B cell (primary cell): ENCODE results near the gene RAD51B. TPM values are rescaled to one million over a fixed set of nuclear protein-coding genes. Genes with fewer than 3 reads are reported as not detected.

Experiments used
- ATAC-seq: fragments of 200-7000 bp; cut with Tn5 transposase; one replicate; pipeline ENCODE4 v1.10.0; 2021; ENCODE audit warnings: low read depth, mild to moderate bottlenecking, moderate number of reproducible peaks, moderate library complexity
- CTCF ChIA-PET: fragments of 350-600 bp; sonication (Branson Sonifier 250); formaldehyde crosslinking; loops from one replicate; lab custom pipeline; 2021; ENCODE audit warnings: antibody characterized with exemption, inconsistent platforms; lab: Charles Lee
- POLR2A ChIA-PET: fragments of 350-600 bp; sonication (Branson Sonifier 250); formaldehyde crosslinking; loops from one replicate; lab custom pipeline; 2021; ENCODE audit warnings: antibody characterized with exemption; lab: Charles Lee
- DNase-seq: peaks from one replicate; pipeline ENCODE4 v3.0.0; 2013
- H2AFZ ChIP-seq: 2 replicates; pipeline ENCODE4 v1.6.1; 2012; ENCODE audit warnings: mild to moderate bottlenecking, low read depth, low read length; ENCODE audit not compliant: insufficient read depth, poor library complexity, severe bottlenecking
- H3K27ac ChIP-seq, 2 donors: 1 replicate in 1 of 2; 2 replicates in 1 of 2; pipeline ENCODE4 v1.5.1; 2012 to 2013; ENCODE audit warnings: low read length in 2 of 2, mild to moderate bottlenecking in 2 of 2, moderate library complexity in 1 of 2
- H3K27me3 ChIP-seq, 4 experiments: fragments of 200-600 bp in 1 of 4; sonication (generic) in 1 of 4; replicated peaks in 1 of 4; 1 replicate in 2 of 4; 2 replicates in 2 of 4; pipeline versions ENCODE4 v1.6.1 to v1.7.0; 2013 to 2016; ENCODE audit warnings: low read length in 3 of 4, mild to moderate bottlenecking in 2 of 4, mixed read lengths in 1 of 4, moderate library complexity in 1 of 4; ENCODE audit not compliant: insufficient read depth in 4 of 4, control insufficient read depth in 3 of 4; ENCODE audit errors: control extremely low read depth in 1 of 4
- H3K36me3 ChIP-seq, 2 experiments: replicated peaks in 1 of 2; 1 replicate in 1 of 2; 2 replicates in 1 of 2; pipeline versions ENCODE4 v1.6.1 to v1.7.1; 2013; ENCODE audit warnings: low read length in 1 of 2; ENCODE audit not compliant: insufficient read depth in 2 of 2, control insufficient read depth in 1 of 2; ENCODE audit errors: control extremely low read depth in 1 of 2, extremely low read depth in 1 of 2
- H3K4me1 ChIP-seq, 2 donors: fragments of 200-600 bp in 1 of 2; sonication (generic) in 1 of 2; 1 replicate in 1 of 2; 2 replicates in 1 of 2; pipeline versions ENCODE4 v1.5.1 to v1.6.1; 2013 to 2017; ENCODE audit warnings: low read length in 2 of 2; ENCODE audit not compliant: control insufficient read depth in 2 of 2, insufficient read depth in 2 of 2
- H3K4me2 ChIP-seq: replicated peaks from 2 replicates; pipeline ENCODE3; 2012; ENCODE audit warnings: mild to moderate bottlenecking, low read depth, low read length; ENCODE audit not compliant: poor library complexity, severe bottlenecking
- H3K4me3 ChIP-seq, 5 experiments: fragments of 200-600 bp in 1 of 5; sonication (generic) in 1 of 5; 1 replicate in 3 of 5; 2 replicates in 2 of 5; pipeline versions ENCODE4 v1.5.1 to v1.7.0; 2011 to 2016; ENCODE audit warnings: low read length in 4 of 5, mild to moderate bottlenecking in 4 of 5, low read depth in 2 of 5, control low read depth in 1 of 5, moderate library complexity in 1 of 5; ENCODE audit not compliant: insufficient read depth in 1 of 5; ENCODE audit errors: control extremely low read depth in 1 of 5, extremely low read depth in 1 of 5
- H3K79me2 ChIP-seq: fragments of 200-600 bp; sonication (generic); one replicate; pipeline ENCODE4 v1.6.0; 2016; ENCODE audit warnings: low read length; ENCODE audit not compliant: control insufficient read depth, insufficient read depth
- H3K9ac ChIP-seq: fragments of 200-600 bp; sonication (generic); 2 replicates; pipeline ENCODE4 v1.6.1; 2017; ENCODE audit warnings: mild to moderate bottlenecking, low read length, moderate library complexity
- H3K9me3 ChIP-seq, 3 donors: one replicate each; pipeline versions ENCODE4 v1.6.1 to v1.7.1; 2013; ENCODE audit warnings: low read length in 2 of 3; ENCODE audit not compliant: control insufficient read depth in 2 of 3, insufficient read depth in 1 of 3; ENCODE audit errors: control extremely low read depth in 1 of 3
- H4K20me1 ChIP-seq: 2 replicates; pipeline ENCODE4 v1.6.0; 2012; ENCODE audit warnings: mild to moderate bottlenecking, low read length; ENCODE audit not compliant: insufficient read depth, control insufficient read depth, poor library complexity, severe bottlenecking
- H3K27ac Mint-ChIP-seq: one replicate; pipeline ENCODE4 v1.8.0; 2021; ENCODE audit warnings: mixed read lengths
- H3K27me3 Mint-ChIP-seq: one replicate; pipeline ENCODE4 v1.8.0; 2021; ENCODE audit warnings: mixed read lengths
- H3K4me1 Mint-ChIP-seq: one replicate; pipeline ENCODE4 v1.8.0; 2021; ENCODE audit warnings: mixed read lengths
- H3K4me3 Mint-ChIP-seq: one replicate; pipeline ENCODE4 v1.8.0; 2021; ENCODE audit warnings: mixed read lengths
- H3K9me3 Mint-ChIP-seq: one replicate; pipeline ENCODE4 v1.8.0; 2022; ENCODE audit warnings: mixed read lengths; ENCODE audit not compliant: insufficient read depth
- EZH2 ChIP-seq: IDR thresholded peaks from 2 replicates; pipeline ENCODE4 v1.6.1; 2012; ENCODE audit warnings: borderline replicate concordance, low read depth, mild to moderate bottlenecking, moderate library complexity, low read length; ENCODE audit not compliant: insufficient read depth, poor library complexity, severe bottlenecking
- WGBS: methylation state at CpG from one replicate; pipeline ENCODE4 v1.1.5; 2013; ENCODE audit warnings: missing lambda C conversion rate; ENCODE audit not compliant: insufficient coverage; 5-methylcytosine and 5-hydroxymethylcytosine counted together
- intact Hi-C: fragments of 100-400 bp; cut with micrococcal nuclease; formaldehyde crosslinking; loops from one replicate; pipeline ENCODE4 v1.10.0; 2022
- polyA plus RNA-seq: library from polyadenylated mRNA; depleted of rRNA; stranded (reverse); fragments of >200 nt; gene quantifications from 2 replicates; pipeline ENCODE4 v1.2.3, GENCODE V29; 2012
- total RNA-seq, 2 donors: library from RNA; stranded (reverse); fragments of 120-200 nt in 1 of 2; gene quantifications; 1 replicate in 1 of 2; 2 replicates in 1 of 2; pipeline versions ENCODE4 v1.2.3 to v1.2.4, GENCODE V29; 2013 to 2022
- TF ChIP-seq, protein P1 (sequence below): fragments of 200-600 bp; IDR thresholded peaks from one replicate; pipeline ENCODE4 v1.8.0; 2022; ENCODE audit warnings: antibody characterized with exemption, mild to moderate bottlenecking

RAD51B gene
- total and polyA plus RNA-seq, 2 donors (not counting 1 experiment from before 2014, with no cell fraction given): 6.5 to 60.6 TPM

DNA sequence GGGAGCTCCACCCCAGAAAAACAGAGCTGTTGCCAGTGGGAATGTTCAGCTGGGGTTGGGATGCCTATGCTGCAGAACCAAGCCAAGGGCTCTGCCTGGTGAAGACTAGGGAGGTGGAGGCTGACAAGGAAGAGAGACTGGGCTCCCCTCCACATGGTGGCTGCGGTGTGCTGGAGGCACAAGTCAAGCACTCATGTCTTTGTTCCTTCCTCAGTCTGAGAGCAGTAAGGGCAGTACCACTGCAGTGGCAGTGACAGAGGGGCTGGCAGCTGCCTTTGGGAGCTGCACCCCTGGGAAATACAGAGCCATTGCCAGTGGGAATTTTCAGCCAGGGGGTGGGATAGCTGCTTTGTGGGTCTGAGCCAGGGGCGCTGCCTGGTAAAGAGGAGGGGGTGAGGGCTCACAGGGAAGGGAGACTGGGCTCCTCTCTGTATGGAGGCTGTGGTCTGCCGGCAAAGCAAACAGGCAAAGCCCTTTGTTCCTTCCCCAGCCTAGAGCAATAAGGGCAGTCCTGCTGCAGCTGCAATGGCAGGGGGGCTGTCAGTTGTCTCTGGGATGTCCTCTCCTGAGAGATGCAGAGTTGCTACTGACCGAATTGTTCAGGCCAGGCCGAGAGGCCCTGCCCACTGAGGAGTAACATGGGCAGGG lies 255.9 kb downstream of the RAD51B start:
- no peak overlapping the region for H2AFZ ChIP-seq
- no peak overlapping the region for H3K9ac ChIP-seq
- no peaks in the 10 kb centered on the region for H3K27me3 ChIP-seq
- no peaks in the 10 kb centered on the region for H3K27me3 Mint-ChIP-seq
- no peak overlapping the region for H3K4me3 ChIP-seq
- peaks cover 20% of the 10 kb centered on the region for H3K79me2 ChIP-seq
- intact Hi-C loops: no loop called here
- ATAC-seq: no peak
- H3K9me3 Mint-ChIP-seq: peaks cover 16% of the 10 kb centered on the region
- H3K4me2 ChIP-seq: no peak overlapping the region
- no peak for TF ChIP-seq EZH2
- TF ChIP-seq, protein P1, sequence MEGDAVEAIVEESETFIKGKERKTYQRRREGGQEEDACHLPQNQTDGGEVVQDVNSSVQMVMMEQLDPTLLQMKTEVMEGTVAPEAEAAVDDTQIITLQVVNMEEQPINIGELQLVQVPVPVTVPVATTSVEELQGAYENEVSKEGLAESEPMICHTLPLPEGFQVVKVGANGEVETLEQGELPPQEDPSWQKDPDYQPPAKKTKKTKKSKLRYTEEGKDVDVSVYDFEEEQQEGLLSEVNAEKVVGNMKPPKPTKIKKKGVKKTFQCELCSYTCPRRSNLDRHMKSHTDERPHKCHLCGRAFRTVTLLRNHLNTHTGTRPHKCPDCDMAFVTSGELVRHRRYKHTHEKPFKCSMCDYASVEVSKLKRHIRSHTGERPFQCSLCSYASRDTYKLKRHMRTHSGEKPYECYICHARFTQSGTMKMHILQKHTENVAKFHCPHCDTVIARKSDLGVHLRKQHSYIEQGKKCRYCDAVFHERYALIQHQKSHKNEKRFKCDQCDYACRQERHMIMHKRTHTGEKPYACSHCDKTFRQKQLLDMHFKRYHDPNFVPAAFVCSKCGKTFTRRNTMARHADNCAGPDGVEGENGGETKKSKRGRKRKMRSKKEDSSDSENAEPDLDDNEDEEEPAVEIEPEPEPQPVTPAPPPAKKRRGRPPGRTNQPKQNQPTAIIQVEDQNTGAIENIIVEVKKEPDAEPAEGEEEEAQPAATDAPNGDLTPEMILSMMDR: no peak
- no peaks in the 10 kb centered on the region for H3K36me3 ChIP-seq
- H3K27ac Mint-ChIP-seq: no peak overlapping the region
- POLR2A ChIA-PET: no interaction called here
- WGBS: 100% methylated on average over 3 of the region's 5 CpGs
- H3K4me1 ChIP-seq: peaks cover 5 to 25% of the 10 kb centered on the region in 2 donors
- H4K20me1 ChIP-seq: no peaks in the 10 kb centered on the region
- CTCF ChIA-PET: no interaction called here
- DNase-seq: no peak
- H3K9me3 ChIP-seq: peaks cover 5 to 18% (median 8%) of the 10 kb centered on the region in 3 donors
- no peak overlapping the region for H3K27ac ChIP-seq
- H3K4me3 Mint-ChIP-seq: no peak overlapping the region
- peaks cover 37% of the 10 kb centered on the region for H3K4me1 Mint-ChIP-seq

DNA sequence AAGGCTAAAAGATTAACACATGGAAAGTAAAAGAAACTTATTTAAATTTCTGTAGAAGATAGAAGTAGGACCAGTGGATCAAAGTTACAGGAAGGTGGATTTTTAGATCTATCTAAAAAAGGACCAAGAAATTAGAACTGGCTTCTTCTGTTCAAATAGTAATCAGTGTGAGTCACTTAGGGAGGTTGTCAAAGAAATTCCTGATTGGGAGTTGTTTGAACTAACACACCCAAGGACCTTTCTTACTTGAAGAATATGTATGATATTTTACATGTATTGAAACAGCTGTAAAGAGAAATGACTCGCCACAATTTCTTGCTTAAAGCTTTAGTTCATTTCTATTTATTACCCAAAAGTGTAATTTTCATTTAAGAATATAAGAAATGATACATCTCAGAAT lies 256.9 kb downstream of the RAD51B start:
- H3K4me3 Mint-ChIP-seq: no peak overlapping the region
- TF ChIP-seq, protein P1: no peak
- no peak for TF ChIP-seq EZH2
- no peak overlapping the region for H3K4me2 ChIP-seq
- H3K27me3 Mint-ChIP-seq: no peaks in the 10 kb centered on the region
- H3K9me3 Mint-ChIP-seq: peaks cover 11% of the 10 kb centered on the region
- DNase-seq (no peak), ATAC-seq (no peak)
- no peak overlapping the region for H3K27ac ChIP-seq
- peaks cover 5 to 33% of the 10 kb centered on the region in 2 donors for H3K4me1 ChIP-seq
- no peak overlapping the region for H2AFZ ChIP-seq
- no peaks in the 10 kb centered on the region for H4K20me1 ChIP-seq
- WGBS: no CpG with 5 or more reads among the region's 1 CpG
- peaks cover 20% of the 10 kb centered on the region for H3K79me2 ChIP-seq
- no peak overlapping the region for H3K27ac Mint-ChIP-seq
- no peak overlapping the region for H3K9ac ChIP-seq
- no peaks in the 10 kb centered on the region for H3K27me3 ChIP-seq
- H3K9me3 ChIP-seq: peaks cover 5 to 16% (median 6%) of the 10 kb centered on the region in 3 donors
- H3K4me1 Mint-ChIP-seq: peaks cover 46% of the 10 kb centered on the region
- CTCF ChIA-PET: no interaction called here
- POLR2A ChIA-PET: no interaction called here
- H3K4me3 ChIP-seq: no peak overlapping the region
- H3K36me3 ChIP-seq: no peaks in the 10 kb centered on the region
- intact Hi-C loops: no loop called here
